ENCODE results near the gene SEC22C. TPM values are rescaled to one million over a fixed set of nuclear protein-coding genes. Genes with fewer than 3 reads are reported as not detected.

The SEC22C gene
- total and polyA plus RNA-seq, 2 donors (not counting 1 experiment from before 2014, with no cell fraction given), result 50.8 to 86.0 TPM

GRCh38 chr3:42539871-42540714 is 41.7 kb downstream of the SEC22C start:
- Histone ChIP-seq H3K79me2 (ENCODE audit: control insufficient read depth, insufficient read depth, low read length) (no peaks in the 10 kb centered on the region), H3K9ac (ENCODE audit: insufficient read depth, low read length) (no peak overlapping the region), H4K20me1 (ENCODE audit: control insufficient read depth, extremely low read depth, insufficient read depth, low read length) (no peaks in the 10 kb centered on the region), H2AFZ (ENCODE audit: low read length) (no peak overlapping the region), H3K4me2 (ENCODE audit: extremely low read depth, insufficient read depth, low read length) (no peak overlapping the region), H3K36me3 (ENCODE audit: control insufficient read depth, insufficient read depth, low read length) (no peaks in the 10 kb centered on the region), H3K27me3 (ENCODE audit: control insufficient read depth, insufficient read depth, low read length) (no peaks in the 10 kb centered on the region), H3K4me1 (ENCODE audit: control insufficient read depth, extremely low read depth, insufficient read depth, low read length) (no peaks in the 10 kb centered on the region), H3K27ac (ENCODE audit: insufficient read depth, low read length) (no peak overlapping the region), H3K9me3 (ENCODE audit: control insufficient read depth, insufficient read depth, low read depth, low read length) (no peaks in the 10 kb centered on the region), H3K4me3 (replicated peaks in 1 of 4; ENCODE audit: control extremely low read depth in 1 of 4, insufficient read depth in 1 of 4, low read depth in 3 of 4, low read length in 4 of 4) (no peak overlapping the region)
- DNase-seq (ENCODE audit: low read depth in 2 of 2), result no peak
- TF ChIP-seq, protein P1, sequence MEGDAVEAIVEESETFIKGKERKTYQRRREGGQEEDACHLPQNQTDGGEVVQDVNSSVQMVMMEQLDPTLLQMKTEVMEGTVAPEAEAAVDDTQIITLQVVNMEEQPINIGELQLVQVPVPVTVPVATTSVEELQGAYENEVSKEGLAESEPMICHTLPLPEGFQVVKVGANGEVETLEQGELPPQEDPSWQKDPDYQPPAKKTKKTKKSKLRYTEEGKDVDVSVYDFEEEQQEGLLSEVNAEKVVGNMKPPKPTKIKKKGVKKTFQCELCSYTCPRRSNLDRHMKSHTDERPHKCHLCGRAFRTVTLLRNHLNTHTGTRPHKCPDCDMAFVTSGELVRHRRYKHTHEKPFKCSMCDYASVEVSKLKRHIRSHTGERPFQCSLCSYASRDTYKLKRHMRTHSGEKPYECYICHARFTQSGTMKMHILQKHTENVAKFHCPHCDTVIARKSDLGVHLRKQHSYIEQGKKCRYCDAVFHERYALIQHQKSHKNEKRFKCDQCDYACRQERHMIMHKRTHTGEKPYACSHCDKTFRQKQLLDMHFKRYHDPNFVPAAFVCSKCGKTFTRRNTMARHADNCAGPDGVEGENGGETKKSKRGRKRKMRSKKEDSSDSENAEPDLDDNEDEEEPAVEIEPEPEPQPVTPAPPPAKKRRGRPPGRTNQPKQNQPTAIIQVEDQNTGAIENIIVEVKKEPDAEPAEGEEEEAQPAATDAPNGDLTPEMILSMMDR (conservative IDR thresholded peaks at IDR 0.05 in 1 of 2, IDR thresholded peaks at IDR 0.05 in 1 of 2; ENCODE audit: low read depth in 1 of 2, low read length in 2 of 2), result peak; percentile 44 to 63
- TF ChIP-seq EZH2 (IDR thresholded peaks at IDR 0.05; ENCODE audit: low read length, missing control alignments), result no peak

GRCh38 chr3:42537350-42537749 is 44.4 kb downstream of the SEC22C start:
- no peaks in the 10 kb centered on the region for H3K9me3 ChIP-seq (ENCODE audit: control insufficient read depth, insufficient read depth, low read depth, low read length)
- H3K27ac ChIP-seq (ENCODE audit: insufficient read depth, low read length), result no peak overlapping the region
- no peaks in the 10 kb centered on the region for H4K20me1 ChIP-seq (ENCODE audit: control insufficient read depth, extremely low read depth, insufficient read depth, low read length)
- TF ChIP-seq EZH2 (IDR thresholded peaks at IDR 0.05; ENCODE audit: low read length, missing control alignments), result no peak
- TF ChIP-seq, protein P1 (conservative IDR thresholded peaks at IDR 0.05 in 1 of 2, IDR thresholded peaks at IDR 0.05 in 1 of 2; ENCODE audit: low read depth in 1 of 2, low read length in 2 of 2), result no peak
- no peak overlapping the region for H2AFZ ChIP-seq (ENCODE audit: low read length)
- no peak overlapping the region for H3K4me3 ChIP-seq (replicated peaks in 1 of 4; ENCODE audit: control extremely low read depth in 1 of 4, insufficient read depth in 1 of 4, low read depth in 3 of 4, low read length in 4 of 4)
- H3K36me3 ChIP-seq (ENCODE audit: control insufficient read depth, insufficient read depth, low read length), result no peaks in the 10 kb centered on the region
- DNase-seq (ENCODE audit: low read depth in 2 of 2), result no peak
- no peaks in the 10 kb centered on the region for H3K4me1 ChIP-seq (ENCODE audit: control insufficient read depth, extremely low read depth, insufficient read depth, low read length)
- no peak overlapping the region for H3K4me2 ChIP-seq (ENCODE audit: extremely low read depth, insufficient read depth, low read length)
- no peaks in the 10 kb centered on the region for H3K79me2 ChIP-seq (ENCODE audit: control insufficient read depth, insufficient read depth, low read length)
- peaks cover 6% of the 10 kb centered on the region for H3K27me3 ChIP-seq (ENCODE audit: control insufficient read depth, insufficient read depth, low read length)
- H3K9ac ChIP-seq (ENCODE audit: insufficient read depth, low read length), result no peak overlapping the region

DNA sequence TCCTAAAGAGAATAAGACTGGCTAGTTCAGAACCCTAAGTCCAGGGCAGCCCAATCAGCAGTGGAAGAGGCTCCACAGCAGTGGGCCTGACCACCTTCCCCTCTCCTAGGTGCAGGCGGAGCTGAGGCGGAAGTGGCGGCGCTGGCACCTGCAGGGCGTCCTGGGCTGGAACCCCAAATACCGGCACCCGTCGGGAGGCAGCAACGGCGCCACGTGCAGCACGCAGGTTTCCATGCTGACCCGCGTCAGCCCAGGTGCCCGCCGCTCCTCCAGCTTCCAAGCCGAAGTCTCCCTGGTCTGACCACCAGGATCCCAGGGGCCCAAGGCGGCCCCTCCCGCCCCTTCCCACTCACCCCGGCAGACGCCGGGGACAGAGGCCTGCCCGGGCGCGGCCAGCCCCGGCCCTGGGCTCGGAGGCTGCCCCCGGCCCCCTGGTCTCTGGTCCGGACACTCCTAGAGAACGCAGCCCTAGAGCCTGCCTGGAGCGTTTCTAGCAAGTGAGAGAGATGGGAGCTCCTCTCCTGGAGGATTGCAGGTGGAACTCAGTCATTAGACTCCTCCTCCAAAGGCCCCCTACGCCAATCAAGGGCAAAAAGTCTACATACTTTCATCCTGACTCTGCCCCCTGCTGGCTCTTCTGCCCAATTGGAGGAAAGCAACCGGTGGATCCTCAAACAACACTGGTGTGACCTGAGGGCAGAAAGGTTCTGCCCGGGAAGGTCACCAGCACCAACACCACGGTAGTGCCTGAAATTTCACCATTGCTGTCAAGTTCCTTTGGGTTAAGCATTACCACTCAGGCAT is 45.6 kb downstream of the SEC22C start:
- no peaks in the 10 kb centered on the region for H3K79me2 ChIP-seq (ENCODE audit: control insufficient read depth, insufficient read depth, low read length)
- no peak overlapping the region for H2AFZ ChIP-seq (ENCODE audit: low read length)
- H3K9ac ChIP-seq (ENCODE audit: insufficient read depth, low read length), result no peak overlapping the region
- no peak overlapping the region for H3K4me2 ChIP-seq (ENCODE audit: extremely low read depth, insufficient read depth, low read length)
- no peak for TF ChIP-seq EZH2 (IDR thresholded peaks at IDR 0.05; ENCODE audit: low read length, missing control alignments)
- TF ChIP-seq, protein P1 (conservative IDR thresholded peaks at IDR 0.05 in 1 of 2, IDR thresholded peaks at IDR 0.05 in 1 of 2; ENCODE audit: low read depth in 1 of 2, low read length in 2 of 2), result peak in 1 of 2 donors; percentile 43
- H3K4me1 ChIP-seq (ENCODE audit: control insufficient read depth, extremely low read depth, insufficient read depth, low read length), result no peaks in the 10 kb centered on the region
- no peaks in the 10 kb centered on the region for H3K9me3 ChIP-seq (ENCODE audit: control insufficient read depth, insufficient read depth, low read depth, low read length)
- no peaks in the 10 kb centered on the region for H3K36me3 ChIP-seq (ENCODE audit: control insufficient read depth, insufficient read depth, low read length)
- no peak for DNase-seq (ENCODE audit: low read depth in 2 of 2)
- peaks cover 6% of the 10 kb centered on the region for H3K27me3 ChIP-seq (ENCODE audit: control insufficient read depth, insufficient read depth, low read length)
- no peaks in the 10 kb centered on the region for H4K20me1 ChIP-seq (ENCODE audit: control insufficient read depth, extremely low read depth, insufficient read depth, low read length)
- H3K27ac ChIP-seq (ENCODE audit: insufficient read depth, low read length), result no peak overlapping the region
- no peak overlapping the region for H3K4me3 ChIP-seq (replicated peaks in 1 of 4; ENCODE audit: control extremely low read depth in 1 of 4, insufficient read depth in 1 of 4, low read depth in 3 of 4, low read length in 4 of 4)
